Large intestine (tissue), 3 donors: ENCODE data around the gene TMEM178B. TPM values are rescaled to one million over a fixed set of nuclear protein-coding genes. Genes with fewer than 3 reads are reported as not detected.

Experiments used
- DNase-seq, 2 donors: peaks; one replicate each; pipeline versions ENCODE4 v3.0.0 to v3.0.0-alpha.2; 2013
- H3K27ac ChIP-seq: one replicate; pipeline ENCODE4 v1.5.1; 2013; ENCODE audit warnings: low read length
- H3K27me3 ChIP-seq: 2 replicates; pipeline ENCODE4 v1.6.1; 2013; ENCODE audit warnings: low read length; ENCODE audit not compliant: control insufficient read depth, insufficient read depth
- H3K36me3 ChIP-seq: 2 replicates; pipeline ENCODE4 v1.6.1; 2013; ENCODE audit warnings: low read length; ENCODE audit not compliant: control insufficient read depth, insufficient read depth
- H3K4me1 ChIP-seq: one replicate; pipeline ENCODE4 v1.6.1; 2013; ENCODE audit warnings: low read length; ENCODE audit not compliant: control insufficient read depth, insufficient read depth
- H3K4me3 ChIP-seq: one replicate; pipeline ENCODE4 v1.5.1; 2013; ENCODE audit warnings: low read length
- H3K9me3 ChIP-seq: one replicate; pipeline ENCODE4 v1.6.1; 2013; ENCODE audit warnings: mild to moderate bottlenecking, low read depth, low read length, moderate library complexity; ENCODE audit not compliant: control insufficient read depth
- WGBS: methylation state at CpG from one replicate; pipeline ENCODE4 v1.1.5; 2013; ENCODE audit warnings: low lambda C conversion rate; ENCODE audit not compliant: insufficient coverage; 5-methylcytosine and 5-hydroxymethylcytosine counted together
- polyA plus RNA-seq: library from polyadenylated mRNA; unstranded; fragments of 120-200 nt; gene quantifications from one replicate; pipeline ENCODE4 v1.2.1, GENCODE V29; 2013

The TMEM178B gene
- polyA plus RNA-seq, 1 donor, result 2.2 TPM

DNA sequence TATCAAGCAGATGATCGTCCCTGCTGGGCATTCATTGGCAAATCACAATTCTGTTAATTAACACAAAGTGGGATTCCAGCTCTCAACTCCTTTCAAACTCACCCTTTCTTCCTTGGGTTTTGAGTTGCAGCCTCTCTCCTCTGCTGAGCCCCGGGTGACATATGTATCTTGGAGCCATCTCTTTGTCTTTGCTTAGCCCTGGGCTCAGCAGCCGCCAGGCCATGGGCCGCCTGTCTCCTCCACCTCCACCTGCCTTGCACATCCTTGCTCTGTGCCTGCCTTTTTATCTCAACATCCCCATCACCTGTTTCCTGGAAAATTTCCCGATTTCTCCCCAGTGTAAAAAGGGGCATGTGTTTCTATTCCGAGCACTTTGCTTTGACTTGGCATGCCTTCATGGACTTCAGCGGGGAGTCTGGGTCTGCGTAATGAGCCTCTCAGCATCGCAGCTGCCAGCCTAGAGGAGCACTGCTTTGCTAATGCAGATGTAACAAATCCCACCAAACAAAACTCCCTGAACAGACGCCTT, 336.0 kb downstream of the TMEM178B start:
- DNase-seq, result no peak
- Histone ChIP-seq H3K4me1 (no peaks in the 10 kb centered on the region), H3K4me3 (no peak overlapping the region), H3K27me3 (peaks cover 12% of the 10 kb centered on the region), H3K9me3 (no peaks in the 10 kb centered on the region), H3K27ac (no peak overlapping the region), H3K36me3 (no peaks in the 10 kb centered on the region)
- 50% methylated on average over 1 of the region's 10 CpGs for WGBS

DNA sequence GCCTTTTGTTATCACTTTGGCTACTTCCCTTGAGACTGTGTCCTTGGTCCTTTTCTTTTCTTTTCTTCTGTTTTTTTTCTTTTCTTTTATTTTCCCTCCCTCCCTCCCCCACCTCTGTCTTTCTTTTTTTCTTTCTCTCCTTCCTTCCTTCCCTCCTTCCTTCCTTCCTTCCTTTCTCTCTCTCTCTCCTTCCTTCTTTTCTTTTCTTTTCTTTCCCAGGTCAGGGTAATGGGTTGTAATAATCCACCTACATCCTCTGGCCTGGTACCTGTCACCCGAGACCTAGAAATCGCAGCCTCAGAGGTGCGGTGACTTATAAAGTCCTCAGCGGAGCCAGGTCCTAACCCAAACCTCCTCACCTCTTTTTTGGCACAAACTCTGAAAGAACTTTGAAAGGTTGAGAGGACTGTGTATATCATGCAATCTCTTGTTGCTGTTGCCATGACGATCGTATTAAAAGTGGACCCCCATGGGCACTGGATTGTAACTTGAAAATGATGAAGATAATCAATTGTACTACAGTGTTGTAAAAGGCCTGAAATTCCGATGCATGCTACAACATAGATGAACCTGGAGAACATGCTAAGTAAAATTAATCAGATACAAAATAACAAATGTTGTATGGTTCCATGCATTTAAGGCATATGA, 336.6 kb downstream of the TMEM178B start:
- Histone ChIP-seq H3K27me3 (peaks cover 13% of the 10 kb centered on the region), H3K4me3 (no peak overlapping the region), H3K9me3 (no peaks in the 10 kb centered on the region), H3K27ac (no peak overlapping the region), H3K36me3 (no peaks in the 10 kb centered on the region), H3K4me1 (no peaks in the 10 kb centered on the region)
- no peak for DNase-seq
- WGBS, result 86% methylated on average over 1 of the region's 7 CpGs

DNA sequence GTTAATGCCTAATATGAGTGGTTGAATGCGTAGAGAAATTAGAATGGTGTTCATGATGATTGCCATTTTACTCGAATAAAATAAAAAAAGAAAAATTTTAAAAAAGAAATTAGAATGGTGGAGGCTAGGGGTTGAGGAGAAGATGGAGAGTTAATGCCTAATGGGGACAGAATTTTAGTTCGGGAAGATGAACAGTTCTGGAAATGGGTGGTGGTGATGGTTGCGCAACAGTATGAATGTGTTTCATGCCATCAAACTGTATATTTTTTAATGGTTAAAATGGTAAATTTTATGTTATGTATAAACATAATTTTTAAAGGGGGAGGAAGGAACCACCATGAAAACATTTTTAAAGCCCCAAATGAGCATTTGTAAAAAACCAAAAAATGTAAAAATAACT, 337.3 kb downstream of the TMEM178B start:
- no peaks in the 10 kb centered on the region for H3K4me1 ChIP-seq
- peaks cover 13% of the 10 kb centered on the region for H3K27me3 ChIP-seq
- H3K36me3 ChIP-seq, result no peaks in the 10 kb centered on the region
- H3K27ac ChIP-seq, result no peak overlapping the region
- H3K9me3 ChIP-seq, result no peaks in the 10 kb centered on the region
- 100% methylated on average over 4 of the region's 4 CpGs for WGBS
- DNase-seq, result no peak
- no peak overlapping the region for H3K4me3 ChIP-seq

DNA sequence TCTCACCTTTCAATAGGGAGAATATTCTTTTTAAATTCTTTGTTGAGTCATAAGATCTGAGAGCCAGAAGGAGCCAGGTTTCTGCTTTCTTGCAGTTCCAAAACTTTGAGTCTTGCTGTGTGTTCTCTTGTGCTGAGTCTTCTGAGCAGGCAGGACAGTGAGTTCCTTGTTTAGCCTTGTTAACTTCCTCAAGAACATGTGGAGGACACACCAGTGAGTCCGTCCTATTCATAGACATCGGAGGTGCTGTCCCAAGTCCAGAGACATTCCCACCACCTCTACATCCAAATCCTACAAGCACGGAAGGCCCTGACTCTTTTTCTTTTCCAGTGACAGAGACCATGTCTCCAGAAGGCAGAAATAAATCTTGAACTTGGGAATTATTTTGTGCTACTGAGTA, 342.1 kb downstream of the TMEM178B start:
- no peak overlapping the region for H3K27ac ChIP-seq
- no peaks in the 10 kb centered on the region for H3K36me3 ChIP-seq
- no peak overlapping the region for H3K4me3 ChIP-seq
- no CpG with 5 or more reads among the region's 3 CpGs for WGBS
- no peaks in the 10 kb centered on the region for H3K9me3 ChIP-seq
- DNase-seq, result no peak
- no peaks in the 10 kb centered on the region for H3K4me1 ChIP-seq
- H3K27me3 ChIP-seq, result peaks cover 5% of the 10 kb centered on the region

DNA sequence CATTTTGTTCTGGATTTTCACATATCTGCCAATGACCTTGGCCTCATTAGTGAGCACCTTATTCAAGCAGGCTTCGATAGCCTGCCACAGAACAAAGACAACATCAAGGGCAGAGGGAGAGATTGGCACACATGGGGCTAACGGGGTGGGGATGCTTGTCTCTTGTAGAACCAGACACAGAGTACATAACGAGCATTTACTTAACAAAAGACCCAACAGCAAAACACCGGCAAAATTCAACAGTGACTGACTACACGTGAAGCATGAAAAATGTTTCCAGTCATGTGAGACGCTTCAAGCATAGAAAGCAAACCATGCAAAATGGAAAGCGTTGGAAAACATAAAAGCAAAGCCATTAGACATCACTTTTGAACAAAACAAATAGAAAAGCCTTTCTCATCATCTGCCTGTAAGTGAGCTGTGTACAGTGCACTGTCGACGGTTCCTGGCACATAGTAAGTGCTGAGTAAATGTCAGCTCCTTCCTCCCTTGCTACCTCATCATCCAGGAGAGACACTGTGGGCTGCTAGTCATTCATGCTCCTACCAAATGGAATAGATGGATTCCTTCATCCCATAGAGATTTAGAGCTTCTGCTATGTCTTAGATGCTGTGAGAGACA, 342.9 kb downstream of the TMEM178B start:
- no peaks in the 10 kb centered on the region for H3K36me3 ChIP-seq
- no peak overlapping the region for H3K27ac ChIP-seq
- H3K4me1 ChIP-seq, result no peaks in the 10 kb centered on the region
- peaks cover 5% of the 10 kb centered on the region for H3K27me3 ChIP-seq
- 90% methylated on average over 2 of the region's 9 CpGs for WGBS
- DNase-seq, result no peak
- no peak overlapping the region for H3K4me3 ChIP-seq
- no peaks in the 10 kb centered on the region for H3K9me3 ChIP-seq

DNA sequence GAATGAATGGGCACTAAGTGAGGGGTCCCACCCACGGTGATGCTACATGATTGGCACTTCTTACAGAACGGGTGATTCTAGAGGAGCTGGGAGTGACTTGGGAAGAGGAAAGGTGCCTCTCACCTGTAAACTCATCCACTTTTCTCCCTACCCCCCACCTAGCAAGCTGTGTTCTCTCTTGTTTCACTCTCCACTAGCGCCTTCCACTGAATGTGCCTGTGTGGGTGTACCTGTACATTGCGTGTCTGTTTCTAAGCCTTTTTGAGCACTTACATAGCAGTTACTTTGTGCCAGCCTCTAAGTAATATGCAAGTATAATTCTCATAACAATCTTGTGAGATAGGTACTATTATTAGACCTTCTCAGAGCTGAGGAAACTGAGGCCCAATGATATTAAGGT, 343.6 kb downstream of the TMEM178B start:
- H3K4me1 ChIP-seq, result no peaks in the 10 kb centered on the region
- no peak for DNase-seq
- H3K9me3 ChIP-seq, result no peaks in the 10 kb centered on the region
- H3K4me3 ChIP-seq, result no peak overlapping the region
- peaks cover 4% of the 10 kb centered on the region for H3K27me3 ChIP-seq
- no peaks in the 10 kb centered on the region for H3K36me3 ChIP-seq
- H3K27ac ChIP-seq, result no peak overlapping the region
- 67% methylated on average over 1 of the region's 4 CpGs for WGBS

DNA sequence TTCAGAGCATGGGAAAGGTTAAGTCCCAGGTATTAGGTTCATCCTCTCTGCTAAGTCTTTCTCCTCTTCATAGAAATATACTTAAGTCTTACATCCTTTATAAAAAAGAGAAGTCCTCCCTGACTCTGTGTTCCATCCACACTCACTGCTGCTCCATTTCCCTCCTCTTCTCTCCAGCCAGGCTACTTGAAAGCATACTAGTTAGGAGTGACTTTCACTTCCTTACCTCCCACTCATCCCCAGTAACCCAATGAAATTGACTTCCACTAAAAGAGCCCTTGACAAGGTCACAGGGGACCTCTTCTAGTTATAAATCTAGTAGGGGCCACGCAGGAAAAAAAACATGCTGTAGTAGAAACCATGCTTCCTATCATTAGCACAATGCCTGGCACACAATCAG, 344.2 kb downstream of the TMEM178B start:
- no peak overlapping the region for H3K27ac ChIP-seq

DNA sequence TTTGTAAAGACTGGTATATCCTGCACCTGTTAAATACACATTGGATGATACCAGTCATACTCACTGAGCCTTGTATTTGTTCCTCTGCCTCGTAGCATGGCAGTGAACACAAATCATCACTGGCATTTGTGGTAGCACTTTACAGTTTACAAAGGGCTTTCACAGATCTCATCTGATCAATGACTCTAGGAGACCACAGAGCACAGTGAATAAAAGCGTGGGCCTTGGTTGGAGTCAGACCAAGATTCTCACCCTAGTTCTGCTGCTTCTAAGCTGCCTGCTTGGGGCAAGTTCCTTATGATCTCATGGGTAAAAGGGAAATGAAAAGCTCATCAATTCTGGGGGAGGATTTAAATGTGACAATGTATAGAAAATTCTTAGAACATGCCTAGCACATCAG, 347.4 kb downstream of the TMEM178B start:
- no peaks in the 10 kb centered on the region for H3K4me1 ChIP-seq
- no peaks in the 10 kb centered on the region for H3K9me3 ChIP-seq
- no peak for DNase-seq
- WGBS, result no CpG with 5 or more reads among the region's 2 CpGs
- H3K4me3 ChIP-seq, result no peak overlapping the region
- no peaks in the 10 kb centered on the region for H3K36me3 ChIP-seq
- H3K27me3 ChIP-seq, result no peaks in the 10 kb centered on the region
- no peak overlapping the region for H3K27ac ChIP-seq

More for the DNA sequence above, 344.2 kb downstream of the TMEM178B start:
- Histone ChIP-seq H3K27me3 (peaks cover 3% of the 10 kb centered on the region), H3K4me1 (no peaks in the 10 kb centered on the region), H3K9me3 (no peaks in the 10 kb centered on the region), H3K36me3 (no peaks in the 10 kb centered on the region), H3K4me3 (no peak overlapping the region)
- no CpG with 5 or more reads among the region's 1 CpG for WGBS
- no peak for DNase-seq

DNA sequence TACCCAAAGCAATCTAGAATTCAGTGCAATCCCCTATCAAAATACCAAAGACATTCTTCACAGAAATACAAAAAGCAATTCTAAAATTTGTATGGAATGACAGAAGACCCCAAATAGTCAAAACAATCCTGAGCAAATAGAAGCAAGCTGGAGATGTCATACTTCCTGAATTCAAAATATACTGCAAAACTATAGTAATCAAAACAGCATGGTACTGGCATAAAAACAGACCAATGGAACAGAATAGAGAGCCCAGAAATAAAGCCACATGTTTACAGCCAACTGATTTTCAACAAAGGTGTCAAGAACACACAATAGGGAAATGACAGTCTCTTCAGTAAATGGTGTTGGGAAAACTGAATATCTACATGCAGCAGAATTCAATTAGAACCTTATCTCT, 353.3 kb downstream of the TMEM178B start:
- no peak overlapping the region for H3K4me3 ChIP-seq

DNA sequence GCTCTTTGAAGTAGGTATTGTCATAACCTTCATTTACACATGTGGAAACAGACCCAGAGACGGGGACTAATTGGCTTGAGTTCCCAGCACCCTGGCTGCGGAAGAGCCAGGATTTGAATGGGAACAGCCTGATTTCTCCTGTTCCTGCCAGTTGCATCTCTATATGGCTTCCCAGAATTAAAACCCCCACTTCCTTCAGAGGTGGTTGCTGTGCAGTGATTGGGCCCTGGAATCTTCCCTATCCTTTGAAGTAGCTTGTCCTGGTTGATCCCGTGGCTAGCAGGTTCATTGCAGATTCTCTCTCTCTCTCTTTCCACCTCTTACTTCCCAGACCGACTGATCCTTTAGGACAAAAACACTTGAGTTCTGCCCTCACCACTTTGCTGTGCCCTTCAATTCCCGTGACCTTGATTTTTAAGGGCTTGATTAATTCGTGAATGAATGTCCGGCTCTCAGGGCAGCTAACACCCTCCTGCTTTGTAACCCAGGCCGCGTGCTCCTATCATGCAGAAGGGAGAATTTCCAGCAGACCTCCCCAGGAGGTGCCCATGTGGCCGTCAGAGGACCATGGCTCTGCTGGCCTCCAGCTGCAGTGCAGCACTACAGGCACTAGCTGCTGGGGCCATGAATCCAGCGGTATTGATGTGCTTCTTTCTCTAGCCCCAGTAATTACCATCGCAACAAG, 356.7 kb downstream of the TMEM178B start:
- DNase-seq, result no peak
- Histone ChIP-seq H3K4me1 (no peaks in the 10 kb centered on the region), H3K4me3 (no peak overlapping the region), H3K27ac (no peak overlapping the region), H3K9me3 (no peaks in the 10 kb centered on the region), H3K36me3 (no peaks in the 10 kb centered on the region), H3K27me3 (peaks cover 12% of the 10 kb centered on the region)
- 57% methylated on average over 2 of the region's 12 CpGs for WGBS

More for the DNA sequence above, 353.3 kb downstream of the TMEM178B start:
- no peak overlapping the region for H3K27ac ChIP-seq
- H3K4me1 ChIP-seq, result no peaks in the 10 kb centered on the region
- H3K9me3 ChIP-seq, result no peaks in the 10 kb centered on the region
- no peaks in the 10 kb centered on the region for H3K36me3 ChIP-seq
- no peak for DNase-seq
- H3K27me3 ChIP-seq, result peaks cover 9% of the 10 kb centered on the region
